ENCODE results near the gene MEI1. TPM values are rescaled to one million over a fixed set of nuclear protein-coding genes. Genes with fewer than 3 reads are reported as not detected.

MEI1 gene
- total RNA-seq, 1 experiment from 2014 or later, result not detected

GRCh38 chr22:41832553-41833368 is 133.5 kb downstream of the MEI1 start, which contains the start of gene SREBF2:
Gene SREBF2, plus strand, starts transcription at chr22:41833105. Its CDS starts 166 bp downstream, at chr22:41833271.
- peak within 1 kb of the TSS; percentile 94 for H3K4me3 ChIP-seq (ENCODE audit: low read depth, low read length)
- peaks cover 2% of the 10 kb centered on the region for H3K36me3 ChIP-seq (ENCODE audit: control insufficient read depth, insufficient read depth, low read length)
- no peak for TF ChIP-seq CTCF (IDR thresholded peaks at IDR 0.05; ENCODE audit: insufficient read depth in 1 of 2, low read depth in 1 of 2, low read length in 1 of 2, severe bottlenecking in 1 of 2, unreplicated experiment in 1 of 2)
- H3K9me3 Mint-ChIP-seq (ENCODE audit: unreplicated experiment), result no peaks in the 10 kb centered on the region
- no peaks in the 10 kb centered on the region for H3K27me3 Mint-ChIP-seq (ENCODE audit: insufficient read depth, unreplicated experiment)
- intact Hi-C loops (cut with micrococcal nuclease; ENCODE audit: unreplicated experiment), result loop anchor here (1.0 kb wide), 1 partner anchor 14 kb away; no protein-coding TSS in a partner anchor
- H3K4me1 Mint-ChIP-seq (ENCODE audit: low read depth, unreplicated experiment), result peaks cover 14% of the 10 kb centered on the region
- peaks cover 40% of the 10 kb centered on the region for H3K36me3 Mint-ChIP-seq (ENCODE audit: insufficient read depth, unreplicated experiment)
- peak within 1 kb of the TSS; percentile 95 for H3K27ac Mint-ChIP-seq (ENCODE audit: unreplicated experiment)
- peak; percentile 99 to 100 for DNase-seq
- ChIA-PET POLR2A (interaction anchor here (0.5 to 2.9 kb wide), 13 partner anchors 9 to 243 kb away, joined by 3 to 22 read pairs (median 7); partner anchors contain the start of genes CCDC134, CENPM and PMM1), CTCF (interaction anchor here (0.5 to 1.4 kb wide), 9 partner anchors 10 to 136 kb away, joined by 3 to 6 read pairs (median 4); partner anchors contain the start of gene CENPM)
- peak within 1 kb of the TSS; percentile 98 for H3K4me3 Mint-ChIP-seq (ENCODE audit: unreplicated experiment)
- no peaks in the 10 kb centered on the region for H3K9me3 ChIP-seq
- H3K27me3 ChIP-seq (replicated peaks; ENCODE audit: control insufficient read depth, insufficient read depth, low read length), result no peaks in the 10 kb centered on the region
- no TSS peak for BruUV-seq (replicated peaks)
- H3K4me1 ChIP-seq, result peaks cover 11% of the 10 kb centered on the region

GRCh38 chr22:41833369-41834004 is 134.2 kb downstream of the MEI1 start:
- Histone ChIP-seq H3K4me3 (ENCODE audit: low read depth, low read length) (peak overlapping the region; percentile 94), H3K36me3 (ENCODE audit: control insufficient read depth, insufficient read depth, low read length) (peaks cover 2% of the 10 kb centered on the region), H3K4me1 (peaks cover 14% of the 10 kb centered on the region), H3K27me3 (replicated peaks; ENCODE audit: control insufficient read depth, insufficient read depth, low read length) (no peaks in the 10 kb centered on the region), H3K9me3 (no peaks in the 10 kb centered on the region)
- H3K27me3 Mint-ChIP-seq (ENCODE audit: insufficient read depth, unreplicated experiment), result no peaks in the 10 kb centered on the region
- H3K27ac Mint-ChIP-seq (ENCODE audit: unreplicated experiment), result peak overlapping the region; percentile 95
- H3K36me3 Mint-ChIP-seq (ENCODE audit: insufficient read depth, unreplicated experiment), result peaks cover 47% of the 10 kb centered on the region
- H3K4me1 Mint-ChIP-seq (ENCODE audit: low read depth, unreplicated experiment), result peaks cover 15% of the 10 kb centered on the region
- intact Hi-C loops (cut with micrococcal nuclease; ENCODE audit: unreplicated experiment), result no loop called here
- peak; percentile 50 to 51 for DNase-seq
- BruUV-seq (replicated peaks), result no TSS peak
- no peaks in the 10 kb centered on the region for H3K9me3 Mint-ChIP-seq (ENCODE audit: unreplicated experiment)
- H3K4me3 Mint-ChIP-seq (ENCODE audit: unreplicated experiment), result peak overlapping the region; percentile 98
- no peak for TF ChIP-seq CTCF (IDR thresholded peaks at IDR 0.05; ENCODE audit: insufficient read depth in 1 of 2, low read depth in 1 of 2, low read length in 1 of 2, severe bottlenecking in 1 of 2, unreplicated experiment in 1 of 2)
- ChIA-PET CTCF (interaction anchor here (0.5 to 1.4 kb wide), 9 partner anchors 9 to 136 kb away, joined by 3 to 6 read pairs (median 4); partner anchors contain the start of gene CENPM), POLR2A (interaction anchor here (0.5 to 2.9 kb wide), 12 partner anchors 8 to 244 kb away, joined by 3 to 22 read pairs (median 8); partner anchors contain the start of genes CCDC134, CENPM and PMM1)
